K562 (cell line): ENCODE data around the gene IRF1. TPM values are rescaled to one million over a fixed set of nuclear protein-coding genes. Genes with fewer than 3 reads are reported as not detected.
"Not testable (repeated sequence)": the region's sequence is repeated elsewhere in the genome, so short reads cannot be mapped to it uniquely, and the experiment has no call there.

Source experiments
- ATAC-seq: fragments of 200-7000 bp; cut with Tn5 transposase; 3 replicates; pipeline ENCODE4 v1.9.1; 2020; ENCODE audit warnings: moderate library complexity
- BruUV-seq: library from RNA; stranded (reverse); fragments of 400-500 nt; replicated peaks from 2 replicates; lab custom pipeline; 2021; lab: Mats Ljungman, UMichigan
- CTCF ChIA-PET: fragments of 300-600 bp; formaldehyde crosslinking; extraction: SDS; loops from one replicate; lab custom pipeline; 2021; ENCODE audit warnings: low intra/inter-chr PET ratio; lab: Yijun Ruan, JAX
- POLR2A ChIA-PET: fragments of 300-600, 350-650 bp; sonication (Branson Sonifier 250); formaldehyde crosslinking; extraction: SDS; loops from one replicate; lab custom pipeline; 2021; ENCODE audit warnings: antibody characterized with exemption, inconsistent platforms; lab: Yijun Ruan, JAX
- DNase-seq, 4 experiments: peaks; one replicate each; pipeline versions ENCODE4 v3.0.0 to v3.0.0-alpha.2; 2011 to 2018; ENCODE audit warnings: low spot score in 3 of 4, mixed read lengths in 3 of 4; ENCODE audit errors: extremely low read depth in 1 of 4
- FAIRE-seq: peaks from 2 replicates; lab custom pipeline; 2011; peaks lifted over from hg19 to GRCh38; lab: Jason Lieb, UNC
- H2AFZ ChIP-seq: 2 replicates; pipeline ENCODE4 v1.6.0; 2011; ENCODE audit warnings: low read depth, low read length, control low read depth, inconsistent platforms
- H3K27ac ChIP-seq: fragments of 200-600 bp; 3 replicates; pipeline ENCODE4 v1.8.0; 2011; ENCODE audit warnings: low read depth, mild to moderate bottlenecking, control low read depth, inconsistent platforms, low read length, moderate library complexity, mixed read lengths; ENCODE audit errors: extremely low read depth
- H3K27me3 ChIP-seq, 2 experiments: fragments of 300-600 bp in 1 of 2; 2 replicates in 1 of 2; 3 replicates in 1 of 2; pipeline versions ENCODE4 v1.6.0 to v1.8.0; 2011; ENCODE audit warnings: inconsistent platforms in 2 of 2, low read length in 2 of 2, mild to moderate bottlenecking in 1 of 2, mixed read lengths in 1 of 2, moderate library complexity in 1 of 2; ENCODE audit not compliant: control insufficient read depth in 2 of 2, insufficient read depth in 2 of 2
- H3K36me3 ChIP-seq: fragments of 300-600 bp; 3 replicates; pipeline ENCODE4 v1.8.0; 2011; ENCODE audit warnings: mild to moderate bottlenecking, low read length, inconsistent platforms; ENCODE audit not compliant: control insufficient read depth, insufficient read depth
- H3K4me1 ChIP-seq, 2 experiments: fragments of 200-600 bp in 1 of 2; replicated peaks in 1 of 2; 2 replicates in 1 of 2; 3 replicates in 1 of 2; pipeline versions ENCODE4 v1.5.1 to v1.8.0; 2011; ENCODE audit warnings: inconsistent platforms in 2 of 2, low read length in 2 of 2, mild to moderate bottlenecking in 1 of 2, mixed read lengths in 1 of 2, moderate library complexity in 1 of 2; ENCODE audit not compliant: control insufficient read depth in 2 of 2, insufficient read depth in 2 of 2
- H3K4me2 ChIP-seq: 2 replicates; pipeline ENCODE4 v1.6.1; 2011; ENCODE audit warnings: low read length, control low read depth, inconsistent platforms, mixed read lengths; ENCODE audit not compliant: insufficient read depth
- H3K4me3 ChIP-seq: fragments of 200-600 bp; sonication (generic), shearing (Covaris generic); 2 replicates; pipeline ENCODE4 v1.5.1; 2016; ENCODE audit warnings: control low read depth, inconsistent platforms
- H3K79me2 ChIP-seq: fragments of 200-600 bp; 3 replicates; pipeline ENCODE4 v1.8.0; 2011; ENCODE audit warnings: low read length, inconsistent platforms; ENCODE audit not compliant: control insufficient read depth, insufficient read depth
- H3K9ac ChIP-seq, 2 experiments: 2 replicates each; pipeline versions ENCODE4 v1.6.0 to v1.6.1; 2011; ENCODE audit warnings: low read depth in 2 of 2, low read length in 2 of 2, control low read depth in 1 of 2, inconsistent platforms in 1 of 2, mild to moderate bottlenecking in 1 of 2, mixed read lengths in 1 of 2; ENCODE audit not compliant: insufficient read depth in 1 of 2
- H3K9me1 ChIP-seq: one replicate; pipeline ENCODE4 v1.6.0; 2011; ENCODE audit warnings: inconsistent platforms, mild to moderate bottlenecking, low read length, moderate library complexity; ENCODE audit not compliant: control insufficient read depth, insufficient read depth
- H3K9me3 ChIP-seq: replicated peaks from 2 replicates; pipeline ENCODE4 v1.5.1; 2011; ENCODE audit warnings: low read depth, low read length, inconsistent platforms; ENCODE audit not compliant: control insufficient read depth, insufficient read depth
- H4K20me1 ChIP-seq: replicated peaks from 2 replicates; pipeline ENCODE4 v1.6.1; 2011; ENCODE audit warnings: low read length, inconsistent platforms, mixed read lengths; ENCODE audit not compliant: control insufficient read depth, insufficient read depth
- ARNT ChIP-seq, 2 experiments: fragments of 450-650 bp; IDR thresholded peaks; 2 replicates each; pipeline ENCODE4 v1.6.1; 2016; ENCODE audit warnings: mild to moderate bottlenecking in 1 of 2
- ELF4 ChIP-seq: fragments of 450-650 bp; formaldehyde crosslinking; IDR thresholded peaks from 2 replicates; pipeline ENCODE4 v1.4.0; 2022; ENCODE audit warnings: missing genetic modification characterization
- JUNB ChIP-seq: fragments of 450-650 bp; formaldehyde crosslinking; conservative IDR thresholded peaks from 2 replicates; pipeline ENCODE4 v1.4.0; 2020; ENCODE audit warnings: mild to moderate bottlenecking
- LARP7 ChIP-seq: fragments of 450-650 bp; IDR thresholded peaks from 2 replicates; pipeline ENCODE4 v1.6.1; 2016
- MAFG ChIP-seq: fragments of 450-650 bp; conservative IDR thresholded peaks from 2 replicates; pipeline ENCODE4 v1.6.1; 2016; ENCODE audit warnings: missing genetic modification characterization, missing compliant biosample characterization
- MTA3 ChIP-seq: fragments of 450-650 bp; formaldehyde crosslinking; IDR thresholded peaks from 2 replicates; pipeline ENCODE4 v1.6.1; 2017; ENCODE audit warnings: mild to moderate bottlenecking, borderline replicate concordance
- NFE2 ChIP-seq: IDR thresholded peaks from 2 replicates; pipeline ENCODE4 v1.6.1; 2014; ENCODE audit warnings: antibody characterized with exemption, low read depth
- NUFIP1 ChIP-seq: fragments of 450-650 bp; IDR thresholded peaks from 2 replicates; pipeline ENCODE4 v1.6.1; 2018; ENCODE audit not compliant: partially characterized antibody
- SP2 ChIP-seq: IDR thresholded peaks from 2 replicates; pipeline ENCODE4 v1.6.1; 2011; ENCODE audit warnings: mild to moderate bottlenecking, low read depth, low read length, moderate library complexity; ENCODE audit not compliant: poor library complexity, severe bottlenecking; ENCODE audit errors: extremely low read depth
- TFE3 ChIP-seq: fragments of 450-650 bp; formaldehyde crosslinking; IDR thresholded peaks from 2 replicates; pipeline ENCODE4 v1.4.0; 2020; ENCODE audit warnings: mild to moderate bottlenecking, mixed read lengths
- ZNF140 ChIP-seq: fragments of 250-450 bp; sonication (Bioruptor Pico); IDR thresholded peaks from 2 replicates; pipeline ENCODE4 v1.8.0; 2021; ENCODE audit warnings: moderate library complexity, mild to moderate bottlenecking, inconsistent platforms
- ZNF280A ChIP-seq: fragments of 450-650 bp; IDR thresholded peaks from 2 replicates; pipeline ENCODE4 v1.6.1; 2018; ENCODE audit warnings: mild to moderate bottlenecking, low read depth; ENCODE audit not compliant: partially characterized antibody
- ZNF316 ChIP-seq: fragments of 450-650 bp; IDR thresholded peaks from 2 replicates; pipeline ENCODE4 v1.6.1; 2016
- WGBS: fragments of 100-300 bp; shearing (Covaris generic); methylation state at CpG from one replicate; pipeline ENCODE4 v1.1.6; 2016; ENCODE audit warnings: low coverage, mixed read lengths; ENCODE audit not compliant: insufficient coverage; ENCODE audit errors: missing lambda C conversion rate; 5-methylcytosine and 5-hydroxymethylcytosine counted together
- in situ Hi-C: fragments of 300-500 bp; cut with MboI; formaldehyde crosslinking; loops from 4 replicates; pipeline ENCODE4 v1.15.0; 2018; ENCODE audit warnings: inconsistent platforms, mixed read lengths
- intact Hi-C: fragments of 100-400 bp; cut with micrococcal nuclease; formaldehyde crosslinking; loops from 2 replicates; pipeline ENCODE4 v1.14.2; 2022
- polyA plus RNA-seq, 8 experiments: library from polyadenylated mRNA; depleted of rRNA in 4 of 8; stranded (reverse) in 5 of 8; unstranded in 3 of 8; fragments of >200 nt; fragmentation: Nextera tagmentation in 2 of 8; fragmentation: Illumina TruSeq in 1 of 8; extraction: Ambion mirVana in 2 of 8; extraction: Trizol in 1 of 8; gene quantifications; 2 replicates each; pipeline versions ENCODE4 v1.2.1 to v1.2.3, GENCODE V29; 2011 to 2014; ENCODE audit warnings: inconsistent platforms in 1 of 8, missing spikeins in 1 of 8
- total RNA-seq, 7 experiments: library from RNA; depleted of rRNA in 6 of 7; stranded (reverse); fragments of >200 nt in 6 of 7; fragmentation: Illumina TruSeq in 2 of 7; extraction: Trizol in 2 of 7; gene quantifications; 2 replicates each; pipeline versions ENCODE4 v1.2.1 to v1.2.3, GENCODE V29; 2011 to 2021; ENCODE audit warnings: low replicate concordance in 1 of 7

Gene IRF1
- total and polyA plus RNA-seq, 9 of the 15 experiments (the other 6 are each of a cell fraction or from before 2014, with no cell fraction given), result 1.1 to 12.3 (median 5.9) TPM

- H3K27ac ChIP-seq, CTCF ChIA-PET, H3K4me1 ChIP-seq, H3K79me2 ChIP-seq, FAIRE-seq, BruUV-seq, H3K9me3 ChIP-seq, in situ Hi-C loops, H3K4me2 ChIP-seq, POLR2A ChIA-PET, H4K20me1 ChIP-seq, H3K36me3 ChIP-seq, H3K9me1 ChIP-seq, H3K4me3 ChIP-seq, H3K27me3 ChIP-seq, ATAC-seq, DNase-seq, intact Hi-C loops, H3K9ac ChIP-seq: not testable (repeated sequence)
- H2AFZ ChIP-seq, result peak overlapping the region; percentile 38; the same call in 1 of the 2 replicates
- WGBS, result 68% methylated on average over 4 of the region's 25 CpGs
- 0 out of 4 replicates have a peak, but pooled peaks of 1 of the 2 experiments have one; percentile 53 for TF ChIP-seq ARNT (IDR thresholded peaks at IDR 0.05)
Observed at GRCh38 chr5:132513618-132514336, 23.2 kb upstream of the IRF1 start.

- Histone ChIP-seq H3K4me2 (no peak overlapping the region), H4K20me1 (no peaks in the 10 kb centered on the region), H3K4me1 (peaks cover 4 to 5% of the 10 kb centered on the region in 2 experiments; a peak in 2 of 5 replicates), H3K27me3 (no peaks in the 10 kb centered on the region), H3K79me2 (no peaks in the 10 kb centered on the region), H2AFZ (no peak overlapping the region), H3K27ac (no peak overlapping the region), H3K9me1 (no peaks in the 10 kb centered on the region), H3K9ac (no peak overlapping the region), H3K36me3 (no peaks in the 10 kb centered on the region), H3K9me3 (no peaks in the 10 kb centered on the region), H3K4me3 (no peak overlapping the region)
- FAIRE-seq (no peak), DNase-seq (no peak), ATAC-seq (no peak)
- intact Hi-C loops, result no loop called here
- ChIA-PET CTCF (no interaction called here), POLR2A (no interaction called here)
- in situ Hi-C loops, result no loop called here
- BruUV-seq, result no TSS peak
- TF ChIP-seq SP2 (no peak), MTA3 (no peak), ZNF280A (no peak), ZNF316 (peak; percentile 34; the same call in 1 of the 2 replicates), ZNF140 (CRISPR knock-in tag) (no peak), NUFIP1 (no peak), MAFG (peak; percentile 41), NFE2 (0 out of 2 replicates have a peak, but pooled peaks have one; percentile 16), TFE3 (CRISPR knock-in tag) (no peak), LARP7 (no peak), ELF4 (CRISPR knock-in tag) (no peak), JUNB (CRISPR knock-in tag) (no peak)
Observed at GRCh38 chr5:132510076-132510475, 19.5 kb upstream of the IRF1 start.
